Ectodermal cell (in vitro differentiated cells): ENCODE results near the gene DTX3.
A peak's percentile ranks its signal among the peaks of the same experiment; 100 is the strongest.

ENCODE experiments used
- H3K27ac ChIP-seq: 2 replicates; pipeline ENCODE4 v1.7.0; 2013; ENCODE audit warnings: mild to moderate bottlenecking, low read depth, low read length; ENCODE audit not compliant: insufficient read depth, poor library complexity, severe bottlenecking
- H3K27me3 ChIP-seq: 2 replicates; pipeline ENCODE4 v1.7.0; 2013; ENCODE audit warnings: mild to moderate bottlenecking, low read length; ENCODE audit not compliant: insufficient read depth, control insufficient read depth, poor library complexity, severe bottlenecking
- H3K36me3 ChIP-seq: one replicate; pipeline ENCODE4 v1.7.0; 2013; ENCODE audit warnings: low read length; ENCODE audit not compliant: control insufficient read depth, insufficient read depth
- H3K4me1 ChIP-seq: one replicate; pipeline ENCODE4 v1.7.0; 2013; ENCODE audit warnings: low read length; ENCODE audit not compliant: control insufficient read depth, insufficient read depth
- H3K4me3 ChIP-seq: 2 replicates; pipeline ENCODE4 v1.7.0; 2013; ENCODE audit warnings: low read depth, low read length, control low read depth; ENCODE audit not compliant: insufficient read depth
- H3K9me3 ChIP-seq: 2 replicates; pipeline ENCODE4 v1.7.0; 2013; ENCODE audit warnings: mild to moderate bottlenecking, low read length, moderate library complexity; ENCODE audit not compliant: control insufficient read depth
- WGBS, 2 experiments: methylation state at CpG; one replicate each; pipeline ENCODE4 v1.1.7; 2013; ENCODE audit warnings: missing lambda C conversion rate in 2 of 2; 5-methylcytosine and 5-hydroxymethylcytosine counted together

The DTX3 gene

GRCh38 chr12:57605811-57606311 is 1.2 kb downstream of the DTX3 start:
- no peak overlapping the region for H3K27ac ChIP-seq
- peaks cover 4% of the 10 kb centered on the region for H3K36me3 ChIP-seq
- H3K9me3 ChIP-seq: no peaks in the 10 kb centered on the region
- H3K4me1 ChIP-seq: peaks cover 13% of the 10 kb centered on the region
- peak overlapping the region; percentile 74 for H3K4me3 ChIP-seq
- H3K27me3 ChIP-seq: peaks cover 12% of the 10 kb centered on the region
- WGBS, 2 experiments: 77 to 79% methylated on average over 4 of the region's 4 CpGs

- H3K9me3 ChIP-seq: no peaks in the 10 kb centered on the region
- H3K4me3 ChIP-seq: no peak overlapping the region
- H3K36me3 ChIP-seq: peaks cover 4% of the 10 kb centered on the region
- H3K4me1 ChIP-seq: peaks cover 13% of the 10 kb centered on the region
- WGBS, 2 experiments: 81 to 86% methylated on average over 2 of the region's 2 CpGs
- H3K27ac ChIP-seq: no peak overlapping the region
- H3K27me3 ChIP-seq: peaks cover 13% of the 10 kb centered on the region
Observed at GRCh38 chr12:57606399-57606798, 1.8 kb downstream of the DTX3 start.

- Histone ChIP-seq H3K27me3 (peaks cover 13% of the 10 kb centered on the region), H3K4me1 (peaks cover 13% of the 10 kb centered on the region), H3K4me3 (no peak overlapping the region), H3K36me3 (peaks cover 4% of the 10 kb centered on the region), H3K9me3 (no peaks in the 10 kb centered on the region), H3K27ac (no peak overlapping the region)
- WGBS, 2 experiments: 93% methylated on average over 11 of the region's 11 CpGs
Observed at GRCh38 chr12:57606821-57607220, 2.2 kb downstream of the DTX3 start.

GRCh38 chr12:57607958-57608663 is 3.5 kb downstream of the DTX3 start:
- Histone ChIP-seq H3K9me3 (no peaks in the 10 kb centered on the region), H3K4me1 (peaks cover 17% of the 10 kb centered on the region), H3K27me3 (peaks cover 23% of the 10 kb centered on the region), H3K4me3 (no peak overlapping the region), H3K27ac (no peak overlapping the region), H3K36me3 (peaks cover 4% of the 10 kb centered on the region)
- 87 to 93% methylated on average over 12 of the region's 12 CpGs for whole genome bisulfite sequencing, 2 experiments

- no peak overlapping the region for H3K27ac ChIP-seq
- peaks cover 4% of the 10 kb centered on the region for H3K36me3 ChIP-seq
- WGBS, 2 experiments: 42 to 46% methylated on average over 18 of the region's 19 CpGs
- peaks cover 23% of the 10 kb centered on the region for H3K27me3 ChIP-seq
- no peaks in the 10 kb centered on the region for H3K9me3 ChIP-seq
- H3K4me1 ChIP-seq: peaks cover 10% of the 10 kb centered on the region
- no peak overlapping the region for H3K4me3 ChIP-seq
Observed at GRCh38 chr12:57609101-57609780, 4.6 kb downstream of the DTX3 start.

GRCh38 chr12:57609781-57610553 is 5.3 kb downstream of the DTX3 start:
- Histone ChIP-seq H3K4me3 (peak overlapping the region; percentile 63), H3K27ac (no peak overlapping the region), H3K36me3 (peaks cover 4% of the 10 kb centered on the region), H3K27me3 (peaks cover 23% of the 10 kb centered on the region), H3K4me1 (peaks cover 10% of the 10 kb centered on the region), H3K9me3 (no peaks in the 10 kb centered on the region)
- WGBS, 2 experiments: 2 to 3% methylated on average over 34 of the region's 34 CpGs

GRCh38 chr12:57610554-57611107 is 6.0 kb downstream of the DTX3 start:
- 0 to 1% methylated on average over 29 of the region's 29 CpGs for WGBS, 2 experiments
- Histone ChIP-seq H3K27me3 (peaks cover 23% of the 10 kb centered on the region), H3K4me1 (peaks cover 10% of the 10 kb centered on the region), H3K9me3 (no peaks in the 10 kb centered on the region), H3K4me3 (peak overlapping the region; percentile 63), H3K36me3 (peaks cover 4% of the 10 kb centered on the region), H3K27ac (no peak overlapping the region)

GRCh38 chr12:57611108-57611826 is 6.6 kb downstream of the DTX3 start, which contains the start of gene ARHGEF25:
Gene ARHGEF25 (plus strand): TSS chr12:57611435. CDS start chr12:57611895, 460 bp downstream.
- H3K27ac ChIP-seq: no peak within 1 kb of the TSS
- no peaks in the 10 kb centered on the region for H3K9me3 ChIP-seq
- peak within 1 kb of the TSS; percentile 63 for H3K4me3 ChIP-seq
- peaks cover 4% of the 10 kb centered on the region for H3K36me3 ChIP-seq
- WGBS, 2 experiments: 0% methylated on average over 50 to 54 of the region's 55 CpGs
- peaks cover 10% of the 10 kb centered on the region for H3K4me1 ChIP-seq
- H3K27me3 ChIP-seq: peaks cover 28% of the 10 kb centered on the region

- Histone ChIP-seq H3K27ac (no peak overlapping the region), H3K4me3 (peak overlapping the region; percentile 63), H3K4me1 (peaks cover 10% of the 10 kb centered on the region), H3K27me3 (peaks cover 28% of the 10 kb centered on the region), H3K36me3 (peaks cover 4% of the 10 kb centered on the region), H3K9me3 (no peaks in the 10 kb centered on the region)
- WGBS, 2 experiments: 11 to 12% methylated on average over 21 to 23 of the region's 23 CpGs
Observed at GRCh38 chr12:57611827-57612710, 7.4 kb downstream of the DTX3 start.
